Measurements from ENCODE around the gene NBL1.

Gene NBL1

GRCh38 chr1:19647643-19648042 lies 3.5 kb downstream of the NBL1 start:
- no peak for DNase-seq

DNA sequence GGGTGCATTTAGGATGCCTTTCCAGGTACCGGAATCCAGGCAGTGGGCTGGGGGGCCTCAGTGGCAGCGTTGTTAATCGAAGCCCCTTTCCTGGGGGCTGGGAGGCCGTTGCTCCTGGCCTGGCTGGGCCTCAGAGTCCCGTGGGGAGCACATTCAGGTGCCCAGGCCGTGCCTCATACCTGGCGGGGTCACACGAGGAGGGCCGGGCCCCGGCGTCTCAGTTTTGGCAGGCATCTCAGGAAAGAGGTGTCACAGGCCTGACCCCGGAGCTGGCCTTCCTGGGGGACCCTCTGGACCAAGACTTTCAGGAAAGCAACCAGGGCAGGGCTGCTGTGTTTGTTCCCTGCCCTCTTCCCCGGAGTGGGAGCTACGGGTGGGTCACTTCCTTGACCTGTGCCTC lies 4.1 kb downstream of the NBL1 start:
- DNase-seq = no peak

GRCh38 chr1:19648689-19649088 lies 4.6 kb downstream of the NBL1 start:
- no peak for DNase-seq

DNA sequence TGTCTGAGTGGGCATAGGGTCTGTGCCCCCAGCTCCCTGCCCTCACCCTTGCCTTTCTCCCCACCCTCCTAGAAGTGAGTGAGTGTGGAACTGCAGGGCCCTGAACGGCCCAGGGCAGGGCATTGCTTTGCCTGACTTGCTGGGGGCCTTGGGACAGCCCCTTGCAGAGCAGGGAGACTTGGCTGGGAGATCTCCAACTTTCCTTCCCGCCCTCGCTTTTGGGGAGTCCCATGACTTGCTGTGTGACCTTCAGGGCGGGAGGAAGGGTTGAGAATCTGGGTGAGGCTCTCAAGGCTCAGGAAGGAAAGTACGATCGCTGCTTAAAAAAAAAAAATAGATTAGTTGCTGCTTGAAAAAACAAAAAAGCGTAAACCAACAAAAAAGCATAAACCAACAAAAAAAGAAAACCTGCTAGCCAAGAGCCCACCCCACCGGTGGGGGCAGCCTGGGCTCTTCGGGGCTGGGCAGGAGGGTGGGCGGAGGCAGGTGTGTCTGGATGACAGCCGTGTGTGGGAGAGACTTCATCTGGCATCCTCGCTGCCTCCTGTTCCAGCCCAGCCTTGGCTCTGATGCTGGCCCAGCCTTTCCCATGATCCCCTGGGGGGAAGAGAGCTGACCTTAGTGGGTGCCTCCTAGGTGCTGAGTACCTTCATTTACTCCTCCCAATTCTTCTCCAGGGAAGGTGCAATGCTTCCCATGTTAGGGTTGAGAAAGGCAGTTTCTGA lies 6.5 kb downstream of the NBL1 start:
- DNase-seq = no peak

GRCh38 chr1:19651141-19651737 lies 7.1 kb downstream of the NBL1 start:
- DNase-seq = peak; percentile 50

GRCh38 chr1:19654386-19654785 lies 10.3 kb downstream of the NBL1 start:
- no peak for DNase-seq

DNA sequence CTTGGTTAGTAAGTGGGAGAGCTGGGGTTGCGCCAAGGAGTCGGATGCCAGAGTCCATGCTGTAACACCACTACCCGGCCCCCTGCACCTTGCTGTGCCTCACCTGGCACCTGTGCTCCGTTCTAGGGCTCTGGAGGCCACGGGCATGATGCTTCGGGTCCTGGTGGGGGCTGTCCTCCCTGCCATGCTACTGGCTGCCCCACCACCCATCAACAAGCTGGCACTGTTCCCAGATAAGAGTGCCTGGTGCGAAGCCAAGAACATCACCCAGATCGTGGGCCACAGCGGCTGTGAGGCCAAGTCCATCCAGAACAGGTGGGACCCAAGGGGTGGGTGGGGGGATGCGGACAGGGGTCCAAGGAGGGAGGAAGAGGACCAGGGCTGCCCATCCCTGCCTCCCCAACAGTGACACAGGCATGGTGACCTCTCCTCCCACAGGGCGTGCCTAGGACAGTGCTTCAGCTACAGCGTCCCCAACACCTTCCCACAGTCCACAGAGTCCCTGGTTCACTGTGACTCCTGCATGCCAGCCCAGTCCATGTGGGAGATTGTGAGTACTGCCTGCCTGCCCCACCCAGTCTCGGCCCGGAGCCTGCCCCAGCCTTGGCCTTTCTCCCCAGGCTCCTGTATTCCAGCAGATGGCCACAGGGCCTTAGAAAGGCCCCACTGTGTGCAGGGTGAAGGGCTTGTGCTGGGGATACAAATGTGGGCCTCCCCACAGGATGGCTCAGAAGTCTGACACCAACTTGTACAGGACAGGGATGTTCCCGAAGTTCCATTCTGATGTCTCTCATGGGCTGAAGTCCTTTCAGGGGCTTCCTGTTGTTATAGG lies 11.0 kb downstream of the NBL1 start:
- DNase-seq = no peak

GRCh38 chr1:19655718-19656080 lies 11.6 kb downstream of the NBL1 start:
- DNase-seq = no peak

- DNase-seq = no peak
These were observed 12.1 kb downstream of the NBL1 start for GRCh38 chr1:19656134-19656779.

GRCh38 chr1:19656780-19657466 lies 12.8 kb downstream of the NBL1 start:
- DNase-seq = no peak

DNA sequence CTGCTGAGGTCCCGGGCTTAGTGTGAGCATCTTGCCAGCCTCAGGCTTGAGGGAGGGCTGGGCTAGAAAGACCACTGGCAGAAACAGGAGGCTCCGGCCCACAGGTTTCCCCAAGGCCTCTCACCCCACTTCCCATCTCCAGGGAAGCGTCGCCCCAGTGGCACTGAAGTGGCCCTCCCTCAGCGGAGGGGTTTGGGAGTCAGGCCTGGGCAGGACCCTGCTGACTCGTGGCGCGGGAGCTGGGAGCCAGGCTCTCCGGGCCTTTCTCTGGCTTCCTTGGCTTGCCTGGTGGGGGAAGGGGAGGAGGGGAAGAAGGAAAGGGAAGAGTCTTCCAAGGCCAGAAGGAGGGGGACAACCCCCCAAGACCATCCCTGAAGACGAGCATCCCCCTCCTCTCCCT lies 13.4 kb downstream of the NBL1 start:
- DNase-seq = no peak

DNA sequence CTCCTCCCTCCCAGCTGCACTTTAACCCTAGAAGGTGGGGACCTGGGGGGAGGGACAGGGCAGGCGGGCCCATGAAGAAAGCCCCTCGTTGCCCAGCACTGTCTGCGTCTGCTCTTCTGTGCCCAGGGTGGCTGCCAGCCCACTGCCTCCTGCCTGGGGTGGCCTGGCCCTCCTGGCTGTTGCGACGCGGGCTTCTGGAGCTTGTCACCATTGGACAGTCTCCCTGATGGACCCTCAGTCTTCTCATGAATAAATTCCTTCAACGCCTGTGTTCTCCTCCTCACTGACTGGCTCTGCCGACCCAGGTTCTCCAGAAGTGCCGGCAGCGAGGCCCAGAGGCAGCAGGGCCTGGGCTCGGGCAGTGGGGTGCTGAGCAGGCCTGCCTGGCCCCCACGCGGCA lies 14.1 kb downstream of the NBL1 start:
- no peak for DNase-seq

- DNase-seq = peak; percentile 57
These were observed 17.7 kb downstream of the NBL1 start for GRCh38 chr1:19661721-19662228.

GRCh38 chr1:19662313-19662712 lies 18.2 kb downstream of the NBL1 start:
- DNase-seq = no peak

- peak; percentile 36 for DNase-seq
These were observed 20.5 kb downstream of the NBL1 start, which contains the start of gene HTR6 for GRCh38 chr1:19664453-19665185. TSS of gene HTR6 (plus strand) at chr1:19664875. CDS start at chr1:19665754, 879 bp downstream.

DNA sequence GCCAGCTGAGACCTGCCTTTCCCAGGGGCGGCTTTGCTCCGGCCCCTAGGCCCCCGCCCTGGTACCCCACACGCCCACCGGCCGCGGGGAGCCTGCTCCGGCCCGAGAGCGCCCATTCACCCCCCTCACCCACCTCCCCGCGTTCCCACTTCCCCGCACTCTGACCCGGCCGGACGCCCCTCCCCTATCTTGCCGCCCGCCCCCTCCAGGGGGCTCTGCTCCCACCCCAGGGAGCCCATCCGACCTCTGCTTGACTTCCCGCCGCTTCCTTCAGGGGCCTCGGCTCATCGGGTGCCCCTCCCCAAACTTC lies 21.0 kb downstream of the NBL1 start:
- DNase-seq = no peak

- no peak for DNase-seq
These were observed 21.7 kb downstream of the NBL1 start for GRCh38 chr1:19665496-19666465.

DNA sequence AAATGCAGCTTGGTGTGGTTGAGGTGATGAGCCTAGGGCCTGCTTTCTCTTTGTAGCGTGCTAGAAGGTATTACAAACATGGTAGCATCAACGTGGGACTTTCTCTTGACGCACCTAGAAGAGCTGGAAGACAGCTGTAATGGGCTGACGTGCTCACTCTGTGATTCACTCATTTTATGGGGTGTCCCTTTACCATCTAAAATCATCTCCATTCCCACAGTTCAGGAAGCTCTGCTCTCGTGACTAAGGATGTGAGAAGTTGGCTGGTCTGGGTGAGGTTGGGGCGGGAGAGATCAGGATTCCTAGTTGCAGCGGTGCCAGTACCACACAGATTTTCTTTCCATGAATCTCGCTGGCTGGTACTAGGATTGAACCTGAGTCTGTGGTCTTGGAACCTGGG lies 24.8 kb downstream of the NBL1 start:
- DNase-seq = no peak

DNA sequence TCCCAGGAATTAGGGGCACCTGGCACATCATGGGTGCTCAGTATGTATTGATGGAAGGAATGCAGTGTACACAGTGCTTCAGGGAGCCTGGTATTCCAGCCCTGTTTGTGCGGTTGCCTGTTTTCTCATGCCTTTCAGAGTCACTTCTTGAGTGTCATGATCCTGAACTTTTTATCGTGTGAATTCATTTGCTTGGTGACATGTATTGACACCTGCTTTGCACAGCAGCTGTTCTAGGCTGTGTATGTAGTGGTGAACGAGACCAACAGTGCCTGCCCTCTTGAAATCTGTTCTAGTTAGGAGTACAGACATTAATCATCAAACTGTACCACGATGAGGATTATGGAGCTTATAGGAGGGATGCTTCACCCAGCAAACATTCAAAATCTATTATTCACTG lies 26.7 kb downstream of the NBL1 start:
- DNase-seq = no peak

DNA sequence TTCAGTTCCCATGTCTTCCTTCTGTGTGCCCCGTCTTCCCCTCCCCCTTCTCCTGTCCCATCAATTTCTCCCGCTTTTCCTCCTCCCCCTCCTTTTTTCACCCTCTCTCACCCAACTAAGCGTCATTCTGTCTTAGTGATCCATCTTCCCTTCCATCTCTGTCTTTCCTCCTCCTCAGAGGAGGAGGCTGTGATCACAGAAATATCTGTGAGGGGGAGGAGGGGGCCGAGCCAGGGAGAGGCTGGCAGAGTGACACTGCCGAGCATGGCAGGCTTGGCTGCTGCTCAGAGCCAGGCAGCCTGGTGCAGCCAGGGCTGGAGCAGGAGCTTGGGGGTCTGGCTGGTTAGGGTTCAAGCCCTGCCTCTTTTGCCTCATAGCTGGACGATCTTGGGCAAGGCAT lies 28.1 kb downstream of the NBL1 start:
- DNase-seq = no peak

DNA sequence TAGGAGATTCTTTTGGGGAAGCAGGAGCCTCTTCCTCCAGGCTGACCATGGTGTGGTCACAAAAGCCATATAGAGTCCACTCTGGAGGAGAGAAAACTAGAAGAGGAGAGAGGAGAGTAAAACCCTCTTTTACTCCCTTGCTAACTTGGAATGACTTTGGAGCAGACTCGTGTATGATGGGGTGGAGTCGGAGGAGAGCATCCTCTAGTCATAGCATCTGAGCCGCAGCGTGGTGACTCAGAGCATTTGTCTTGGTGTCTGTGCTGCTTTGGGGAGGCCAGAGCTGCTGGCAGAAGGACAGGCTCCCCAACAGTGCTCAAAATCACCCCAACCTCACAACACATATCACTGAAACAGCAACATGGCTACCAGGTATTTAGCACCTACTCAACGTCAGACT lies 31.7 kb downstream of the NBL1 start:
- no peak for DNase-seq

Measured in stimulated activated CD4-positive, alpha-beta T cell treated with anti-CD3 and anti-CD28 coated beads, Interleukin-4, amount 100 ng/mL, for 24 hours (primary cell).